ENCODE results near the gene PITRM1. TPM values are rescaled to one million over a fixed set of nuclear protein-coding genes. Genes with fewer than 3 reads are reported as not detected.

Gene PITRM1
- total and polyA plus RNA-seq, 2 experiments from 2014 or later = 79.7 to 94.4 TPM

GRCh38 chr10:3213208-3213607 lies 40.6 kb upstream of the PITRM1 start:
- no peak overlapping the region for H3K4me3 ChIP-seq
- no peak overlapping the region for H3K27ac ChIP-seq
- 69 to 74% methylated on average over 10 of the region's 10 CpGs for WGBS, 2 experiments (ENCODE audit: low coverage in 1 of 2, low lambda C conversion rate in 2 of 2, missing lambda C conversion rate in 2 of 2)
- no peaks in the 10 kb centered on the region for H3K9me3 ChIP-seq (ENCODE audit: low read depth)
- in situ Hi-C loops (cut with MboI) = loop anchor here (25.0 kb wide), 1 partner anchor 1549 kb away; no protein-coding TSS in a partner anchor
- H2AFZ ChIP-seq = no peak overlapping the region
- DNase-seq = no peak
- H3K9ac ChIP-seq = no peak overlapping the region
- H3K27me3 ChIP-seq (replicated peaks; ENCODE audit: insufficient read depth) = 0 out of 2 replicates have a peak, but pooled peaks cover 4% of the 10 kb centered on the region
- TF ChIP-seq EZH2phosphoT487 (IDR thresholded peaks at IDR 0.05; ENCODE audit: insufficient read depth, low read depth) (no peak), EZH2 (IDR thresholded peaks at IDR 0.05; ENCODE audit: insufficient read depth, poor library complexity, severe bottlenecking) (no peak)
- peaks cover 13% of the 10 kb centered on the region for H3K4me1 ChIP-seq (ENCODE audit: insufficient read depth)
- no peaks in the 10 kb centered on the region for H3K36me3 ChIP-seq (ENCODE audit: low read depth)
- H3F3A ChIP-seq (ENCODE audit: insufficient read depth) = no peaks in the 10 kb centered on the region
- H3K79me2 ChIP-seq (ENCODE audit: insufficient read depth) = no peaks in the 10 kb centered on the region
- H3K9me2 ChIP-seq (ENCODE audit: insufficient read depth) = no peaks in the 10 kb centered on the region
- H4K20me1 ChIP-seq (ENCODE audit: insufficient read depth) = no peaks in the 10 kb centered on the region
- H3K4me2 ChIP-seq (ENCODE audit: unreplicated experiment) = no peak overlapping the region

- TF ChIP-seq EZH2 (IDR thresholded peaks at IDR 0.05; ENCODE audit: insufficient read depth, poor library complexity, severe bottlenecking) (no peak), EZH2phosphoT487 (IDR thresholded peaks at IDR 0.05; ENCODE audit: insufficient read depth, low read depth) (no peak)
- Histone ChIP-seq H3K4me2 (ENCODE audit: unreplicated experiment) (no peak overlapping the region), H3K9me2 (ENCODE audit: insufficient read depth) (no peaks in the 10 kb centered on the region), H3K9ac (no peak overlapping the region), H3K9me3 (ENCODE audit: low read depth) (no peaks in the 10 kb centered on the region), H2AFZ (no peak overlapping the region), H3K4me3 (no peak overlapping the region), H4K20me1 (ENCODE audit: insufficient read depth) (no peaks in the 10 kb centered on the region), H3K27me3 (replicated peaks; ENCODE audit: insufficient read depth) (0 out of 2 replicates have a peak, but pooled peaks cover 4% of the 10 kb centered on the region), H3K4me1 (ENCODE audit: insufficient read depth) (no peaks in the 10 kb centered on the region), H3K27ac (no peak overlapping the region), H3K36me3 (ENCODE audit: low read depth) (no peaks in the 10 kb centered on the region), H3K79me2 (ENCODE audit: insufficient read depth) (no peaks in the 10 kb centered on the region), H3F3A (ENCODE audit: insufficient read depth) (no peaks in the 10 kb centered on the region)
- DNase-seq = no peak
- 58 to 62% methylated on average over 10 of the region's 10 CpGs for WGBS, 2 experiments (ENCODE audit: low coverage in 1 of 2, low lambda C conversion rate in 2 of 2, missing lambda C conversion rate in 2 of 2)
- in situ Hi-C loops (cut with MboI) = loop anchor here (25.0 kb wide), 1 partner anchor 1552 kb away; no protein-coding TSS in a partner anchor
Observed at GRCh38 chr10:3210251-3210877, 37.8 kb upstream of the PITRM1 start.

GRCh38 chr10:3208481-3209406 lies 36.2 kb upstream of the PITRM1 start:
- H3K4me2 ChIP-seq (ENCODE audit: unreplicated experiment) = no peak overlapping the region
- H3K27me3 ChIP-seq (replicated peaks; ENCODE audit: insufficient read depth) = 0 out of 2 replicates have a peak, but pooled peaks cover 4% of the 10 kb centered on the region
- in situ Hi-C loops (cut with MboI) = loop anchor here (25.0 kb wide), 1 partner anchor 1554 kb away; no protein-coding TSS in a partner anchor
- H3K4me1 ChIP-seq (ENCODE audit: insufficient read depth) = no peaks in the 10 kb centered on the region
- H3K9me3 ChIP-seq (ENCODE audit: low read depth) = no peaks in the 10 kb centered on the region
- no peak for TF ChIP-seq EZH2phosphoT487 (IDR thresholded peaks at IDR 0.05; ENCODE audit: insufficient read depth, low read depth)
- TF ChIP-seq EZH2 (IDR thresholded peaks at IDR 0.05; ENCODE audit: insufficient read depth, poor library complexity, severe bottlenecking) = no peak
- H3K9ac ChIP-seq = no peak overlapping the region
- H3K9me2 ChIP-seq (ENCODE audit: insufficient read depth) = no peaks in the 10 kb centered on the region
- WGBS, 2 experiments (ENCODE audit: low coverage in 1 of 2, low lambda C conversion rate in 2 of 2, missing lambda C conversion rate in 2 of 2) = 85 to 90% methylated on average over 31 of the region's 31 CpGs
- H4K20me1 ChIP-seq (ENCODE audit: insufficient read depth) = no peaks in the 10 kb centered on the region
- H3K36me3 ChIP-seq (ENCODE audit: low read depth) = no peaks in the 10 kb centered on the region
- H3K79me2 ChIP-seq (ENCODE audit: insufficient read depth) = no peaks in the 10 kb centered on the region
- no peak overlapping the region for H3K4me3 ChIP-seq
- H3K27ac ChIP-seq = no peak overlapping the region
- H2AFZ ChIP-seq = no peak overlapping the region
- H3F3A ChIP-seq (ENCODE audit: insufficient read depth) = no peaks in the 10 kb centered on the region
- DNase-seq = no peak

GRCh38 chr10:3207351-3207750 lies 34.8 kb upstream of the PITRM1 start:
- Histone ChIP-seq H2AFZ (no peak overlapping the region), H3F3A (ENCODE audit: insufficient read depth) (no peaks in the 10 kb centered on the region), H3K36me3 (ENCODE audit: low read depth) (no peaks in the 10 kb centered on the region), H3K4me2 (ENCODE audit: unreplicated experiment) (no peak overlapping the region), H4K20me1 (ENCODE audit: insufficient read depth) (no peaks in the 10 kb centered on the region), H3K4me3 (no peak overlapping the region), H3K9ac (no peak overlapping the region), H3K27me3 (replicated peaks; ENCODE audit: insufficient read depth) (0 out of 2 replicates have a peak, but pooled peaks cover 4% of the 10 kb centered on the region), H3K27ac (no peak overlapping the region), H3K9me3 (ENCODE audit: low read depth) (no peaks in the 10 kb centered on the region), H3K9me2 (ENCODE audit: insufficient read depth) (no peaks in the 10 kb centered on the region), H3K79me2 (ENCODE audit: insufficient read depth) (no peaks in the 10 kb centered on the region), H3K4me1 (ENCODE audit: insufficient read depth) (no peaks in the 10 kb centered on the region)
- DNase-seq = no peak
- 89 to 91% methylated on average over 8 of the region's 8 CpGs for WGBS, 2 experiments (ENCODE audit: low coverage in 1 of 2, low lambda C conversion rate in 2 of 2, missing lambda C conversion rate in 2 of 2)
- in situ Hi-C loops (cut with MboI) = loop anchor here (25.0 kb wide), 1 partner anchor 1555 kb away; no protein-coding TSS in a partner anchor
- TF ChIP-seq EZH2phosphoT487 (IDR thresholded peaks at IDR 0.05; ENCODE audit: insufficient read depth, low read depth) (no peak), EZH2 (IDR thresholded peaks at IDR 0.05; ENCODE audit: insufficient read depth, poor library complexity, severe bottlenecking) (no peak)
